ENCODE measurements around the gene RIC3. TPM values are rescaled to one million over a fixed set of nuclear protein-coding genes. Genes with fewer than 3 reads are reported as not detected.

RIC3 gene
- total RNA-seq, 1 experiment from 2014 or later = not detected

GRCh38 chr11:8083088-8083395 lies 85.8 kb downstream of the RIC3 start:
- Histone ChIP-seq H3K79me2 (ENCODE audit: low read length) (no peaks in the 10 kb centered on the region), H3K27ac (ENCODE audit: low read length) (no peak overlapping the region), H3K4me2 (ENCODE audit: low read length) (no peak overlapping the region), H3K4me3 (ENCODE audit: low read length) (no peak overlapping the region), H3K9me3 (ENCODE audit: low read length) (no peaks in the 10 kb centered on the region), H4K20me1 (ENCODE audit: low read length) (no peaks in the 10 kb centered on the region), H3F3A (ENCODE audit: low read length, unreplicated experiment) (no peaks in the 10 kb centered on the region), H3K36me3 (ENCODE audit: low read depth, low read length) (no peaks in the 10 kb centered on the region), H3K27me3 (ENCODE audit: low read length) (peaks cover 10% of the 10 kb centered on the region; the same call in 1 of the 2 replicates), H3K9ac (ENCODE audit: low read length) (no peak overlapping the region), H2AFZ (ENCODE audit: low read length) (no peak overlapping the region), H3K4me1 (ENCODE audit: insufficient read depth, low read length) (no peaks in the 10 kb centered on the region), H3K9me2 (replicated peaks; ENCODE audit: low read length) (no peaks in the 10 kb centered on the region)
- intact Hi-C loops (cut with micrococcal nuclease) = no loop called here
- CTCF ChIA-PET = interaction anchor here (0.6 kb wide), 1 partner anchor 16 kb away, joined by 5 read pairs; no protein-coding TSS in a partner anchor
- TF ChIP-seq EZH2 (IDR thresholded peaks at IDR 0.05; ENCODE audit: low read length, unreplicated experiment) (no peak), CTCF (conservative IDR thresholded peaks at IDR 0.05; ENCODE audit: low read depth, low read length) (no peak)
- no peak for DNase-seq
- POLR2A ChIA-PET (ENCODE audit: unreplicated experiment) = no interaction called here
- BruUV-seq (replicated peaks) = no TSS peak
- no peak for ATAC-seq

GRCh38 chr11:8082391-8083087 lies 86.3 kb downstream of the RIC3 start:
- Histone ChIP-seq H3K27me3 (ENCODE audit: low read length) (peaks cover 10% of the 10 kb centered on the region; the same call in 1 of the 2 replicates), H3F3A (ENCODE audit: low read length, unreplicated experiment) (no peaks in the 10 kb centered on the region), H3K9me3 (ENCODE audit: low read length) (no peaks in the 10 kb centered on the region), H3K9ac (ENCODE audit: low read length) (no peak overlapping the region), H3K79me2 (ENCODE audit: low read length) (no peaks in the 10 kb centered on the region), H3K27ac (ENCODE audit: low read length) (no peak overlapping the region), H4K20me1 (ENCODE audit: low read length) (no peaks in the 10 kb centered on the region), H3K4me2 (ENCODE audit: low read length) (peak overlapping the region; percentile 77; the same call in 1 of the 2 replicates), H2AFZ (ENCODE audit: low read length) (no peak overlapping the region), H3K36me3 (ENCODE audit: low read depth, low read length) (no peaks in the 10 kb centered on the region), H3K4me1 (ENCODE audit: insufficient read depth, low read length) (no peaks in the 10 kb centered on the region), H3K4me3 (ENCODE audit: low read length) (no peak overlapping the region), H3K9me2 (replicated peaks; ENCODE audit: low read length) (no peaks in the 10 kb centered on the region)
- DNase-seq = no peak
- intact Hi-C loops (cut with micrococcal nuclease) = no loop called here
- TF ChIP-seq EZH2phosphoT487 (IDR thresholded peaks at IDR 0.05; ENCODE audit: borderline replicate concordance, low read length) (no peak), CTCF (conservative IDR thresholded peaks at IDR 0.05; ENCODE audit: low read depth, low read length) (no peak), EZH2 (IDR thresholded peaks at IDR 0.05; ENCODE audit: low read length, unreplicated experiment) (no peak)
- no TSS peak for BruUV-seq (replicated peaks)
- ChIA-PET POLR2A (ENCODE audit: unreplicated experiment) (no interaction called here), CTCF (interaction anchor here (0.6 kb wide), 1 partner anchor 17 kb away, joined by 5 read pairs; no protein-coding TSS in a partner anchor)
- ATAC-seq = no peak

GRCh38 chr11:8081591-8082250 lies 87.1 kb downstream of the RIC3 start:
- no peak overlapping the region for H2AFZ ChIP-seq (ENCODE audit: low read length)
- no peaks in the 10 kb centered on the region for H3K9me2 ChIP-seq (replicated peaks; ENCODE audit: low read length)
- H3K4me1 ChIP-seq (ENCODE audit: insufficient read depth, low read length) = no peaks in the 10 kb centered on the region
- no peaks in the 10 kb centered on the region for H4K20me1 ChIP-seq (ENCODE audit: low read length)
- no peak for ATAC-seq
- no peak overlapping the region for H3K9ac ChIP-seq (ENCODE audit: low read length)
- intact Hi-C loops (cut with micrococcal nuclease) = no loop called here
- H3K27ac ChIP-seq (ENCODE audit: low read length) = no peak overlapping the region
- no peaks in the 10 kb centered on the region for H3F3A ChIP-seq (ENCODE audit: low read length, unreplicated experiment)
- DNase-seq = no peak
- no peaks in the 10 kb centered on the region for H3K79me2 ChIP-seq (ENCODE audit: low read length)
- BruUV-seq (replicated peaks) = no TSS peak
- H3K36me3 ChIP-seq (ENCODE audit: low read depth, low read length) = no peaks in the 10 kb centered on the region
- H3K4me3 ChIP-seq (ENCODE audit: low read length) = peak overlapping the region; percentile 63
- POLR2A ChIA-PET (ENCODE audit: unreplicated experiment) = no interaction called here
- no peaks in the 10 kb centered on the region for H3K9me3 ChIP-seq (ENCODE audit: low read length)
- CTCF ChIA-PET = no interaction called here
- H3K4me2 ChIP-seq (ENCODE audit: low read length) = peak overlapping the region; percentile 77
- TF ChIP-seq CTCF (conservative IDR thresholded peaks at IDR 0.05; ENCODE audit: low read depth, low read length) (no peak), EZH2 (IDR thresholded peaks at IDR 0.05; ENCODE audit: low read length, unreplicated experiment) (no peak), EZH2phosphoT487 (IDR thresholded peaks at IDR 0.05; ENCODE audit: borderline replicate concordance, low read length) (no peak)
- H3K27me3 ChIP-seq (ENCODE audit: low read length) = peaks cover 10% of the 10 kb centered on the region; the same call in 1 of the 2 replicates
